ENCODE results near the gene KIAA1671. TPM values are rescaled to one million over a fixed set of nuclear protein-coding genes. Genes with fewer than 3 reads are reported as not detected.

KIAA1671 gene
- total and polyA plus RNA-seq, 4 donors = 8.7 to 35.9 (median 19.1) TPM

DNA sequence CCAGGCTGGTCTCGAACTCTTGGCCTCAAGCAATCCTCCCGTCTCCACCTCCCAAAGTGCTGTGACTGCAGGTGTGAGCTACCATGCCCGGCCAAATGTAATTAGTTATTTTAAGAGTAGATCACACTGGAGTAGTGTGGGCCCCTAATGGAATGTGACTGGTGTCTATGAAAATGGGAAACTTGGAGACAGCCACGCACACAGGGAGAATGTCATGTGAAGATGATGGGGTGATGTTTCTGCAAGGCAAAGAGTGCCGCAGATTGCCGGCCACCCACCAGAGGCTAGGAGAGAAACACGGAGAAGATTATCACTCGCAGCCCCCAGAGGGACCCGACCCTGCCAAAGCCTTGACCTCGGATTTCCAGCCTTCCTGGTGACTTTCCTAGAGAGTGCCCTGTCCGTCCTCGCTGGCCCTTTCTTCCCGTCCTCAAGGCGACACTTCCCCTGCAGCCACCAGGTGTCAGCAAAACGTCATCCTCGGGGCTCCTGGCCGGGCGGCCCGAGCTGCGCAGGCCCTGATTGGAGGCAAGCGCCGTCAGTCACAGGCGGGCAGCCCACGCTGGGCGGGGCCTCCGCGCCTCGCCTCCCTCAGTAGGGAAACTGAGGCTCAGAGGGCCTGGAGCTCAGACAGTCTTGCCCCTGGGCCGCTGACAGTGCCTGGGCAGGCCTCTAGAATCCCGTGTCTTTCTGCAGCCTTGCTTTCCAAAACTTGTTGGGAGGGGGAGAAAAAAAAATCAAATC, 283.2 kb downstream of the KIAA1671 start:
- TF ChIP-seq EGR1 (IDR thresholded peaks at IDR 0.05; ENCODE audit: low read depth in 2 of 2) (no peak), RAD21 (IDR thresholded peaks at IDR 0.05) (peak; percentile 85), SP1 (IDR thresholded peaks at IDR 0.05) (peak; percentile 20)
- TF ChIP-seq, protein P1, sequence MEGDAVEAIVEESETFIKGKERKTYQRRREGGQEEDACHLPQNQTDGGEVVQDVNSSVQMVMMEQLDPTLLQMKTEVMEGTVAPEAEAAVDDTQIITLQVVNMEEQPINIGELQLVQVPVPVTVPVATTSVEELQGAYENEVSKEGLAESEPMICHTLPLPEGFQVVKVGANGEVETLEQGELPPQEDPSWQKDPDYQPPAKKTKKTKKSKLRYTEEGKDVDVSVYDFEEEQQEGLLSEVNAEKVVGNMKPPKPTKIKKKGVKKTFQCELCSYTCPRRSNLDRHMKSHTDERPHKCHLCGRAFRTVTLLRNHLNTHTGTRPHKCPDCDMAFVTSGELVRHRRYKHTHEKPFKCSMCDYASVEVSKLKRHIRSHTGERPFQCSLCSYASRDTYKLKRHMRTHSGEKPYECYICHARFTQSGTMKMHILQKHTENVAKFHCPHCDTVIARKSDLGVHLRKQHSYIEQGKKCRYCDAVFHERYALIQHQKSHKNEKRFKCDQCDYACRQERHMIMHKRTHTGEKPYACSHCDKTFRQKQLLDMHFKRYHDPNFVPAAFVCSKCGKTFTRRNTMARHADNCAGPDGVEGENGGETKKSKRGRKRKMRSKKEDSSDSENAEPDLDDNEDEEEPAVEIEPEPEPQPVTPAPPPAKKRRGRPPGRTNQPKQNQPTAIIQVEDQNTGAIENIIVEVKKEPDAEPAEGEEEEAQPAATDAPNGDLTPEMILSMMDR (IDR thresholded peaks at IDR 0.05; ENCODE audit: low read depth, low read length, missing input control) = peak; percentile 69
- H3K9me3 ChIP-seq (ENCODE audit: control insufficient read depth in 4 of 4, low read length in 3 of 4) = no peaks in the 10 kb centered on the region
- no peak overlapping the region for H3K4me3 ChIP-seq (ENCODE audit: low read depth in 1 of 3, low read length in 3 of 3)

DNA sequence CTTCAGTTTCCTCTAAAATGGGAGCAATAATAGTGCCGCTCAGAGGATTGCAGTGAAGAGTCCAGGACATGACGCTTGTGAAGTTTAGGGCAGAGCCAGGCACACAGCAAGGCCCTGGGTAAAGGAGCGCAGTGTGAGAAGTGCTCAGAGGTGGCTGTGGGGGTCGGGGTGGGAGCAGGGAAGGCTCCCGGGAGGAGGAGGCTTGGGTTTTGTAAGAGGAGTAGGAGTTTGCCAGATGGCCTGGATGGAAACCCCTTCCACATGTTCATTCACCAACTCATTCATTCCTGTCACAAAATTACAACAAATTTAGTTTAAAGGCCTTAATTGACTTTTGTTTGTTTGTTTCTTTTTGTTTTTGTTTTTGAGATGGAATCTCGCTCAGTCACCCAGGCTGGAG, 283.9 kb downstream of the KIAA1671 start:
- Histone ChIP-seq H3K36me3 (ENCODE audit: control insufficient read depth in 4 of 4, insufficient read depth in 3 of 4, low read depth in 1 of 4, low read length in 3 of 4) (no peaks in the 10 kb centered on the region), H3K27ac (ENCODE audit: low read depth in 1 of 2, low read length in 2 of 2) (no peak overlapping the region), H3K27me3 (ENCODE audit: control insufficient read depth in 4 of 4, insufficient read depth in 4 of 4, low read length in 3 of 4) (no peaks in the 10 kb centered on the region), H3K9me3 (ENCODE audit: control insufficient read depth in 4 of 4, low read length in 3 of 4) (no peaks in the 10 kb centered on the region), H3K9ac (ENCODE audit: low read depth in 1 of 2, low read length in 2 of 2) (no peak overlapping the region), H3K4me3 (ENCODE audit: low read depth in 1 of 3, low read length in 3 of 3) (no peak overlapping the region), H3K4me1 (ENCODE audit: control insufficient read depth in 4 of 4, insufficient read depth in 4 of 4, low read length in 3 of 4) (peaks cover 0 to 2% (median 0%) of the 10 kb centered on the region in 4 donors)
- 90% methylated on average over 6 of the region's 6 CpGs for WGBS
- TF ChIP-seq, protein P2, sequence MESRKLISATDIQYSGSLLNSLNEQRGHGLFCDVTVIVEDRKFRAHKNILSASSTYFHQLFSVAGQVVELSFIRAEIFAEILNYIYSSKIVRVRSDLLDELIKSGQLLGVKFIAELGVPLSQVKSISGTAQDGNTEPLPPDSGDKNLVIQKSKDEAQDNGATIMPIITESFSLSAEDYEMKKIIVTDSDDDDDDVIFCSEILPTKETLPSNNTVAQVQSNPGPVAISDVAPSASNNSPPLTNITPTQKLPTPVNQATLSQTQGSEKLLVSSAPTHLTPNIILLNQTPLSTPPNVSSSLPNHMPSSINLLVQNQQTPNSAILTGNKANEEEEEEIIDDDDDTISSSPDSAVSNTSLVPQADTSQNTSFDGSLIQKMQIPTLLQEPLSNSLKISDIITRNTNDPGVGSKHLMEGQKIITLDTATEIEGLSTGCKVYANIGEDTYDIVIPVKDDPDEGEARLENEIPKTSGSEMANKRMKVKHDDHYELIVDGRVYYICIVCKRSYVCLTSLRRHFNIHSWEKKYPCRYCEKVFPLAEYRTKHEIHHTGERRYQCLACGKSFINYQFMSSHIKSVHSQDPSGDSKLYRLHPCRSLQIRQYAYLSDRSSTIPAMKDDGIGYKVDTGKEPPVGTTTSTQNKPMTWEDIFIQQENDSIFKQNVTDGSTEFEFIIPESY (IDR thresholded peaks at IDR 0.05) = no peak
- TF ChIP-seq FOXA2 (IDR thresholded peaks at IDR 0.05) (no peak), SP1 (IDR thresholded peaks at IDR 0.05) (no peak), EGR1 (IDR thresholded peaks at IDR 0.05; ENCODE audit: low read depth in 2 of 2) (no peak), RXRA (IDR thresholded peaks at IDR 0.05) (no peak), NR2F2 (IDR thresholded peaks at IDR 0.05) (no peak), YY1 (IDR thresholded peaks at IDR 0.05) (no peak), JUND (IDR thresholded peaks at IDR 0.05) (no peak), GABPA (IDR thresholded peaks at IDR 0.05 in 1 of 2, conservative IDR thresholded peaks at IDR 0.05 in 1 of 2) (no peak), HNF4G (IDR thresholded peaks at IDR 0.05) (no peak), HNF4A (conservative IDR thresholded peaks at IDR 0.05) (no peak), RAD21 (IDR thresholded peaks at IDR 0.05) (no peak), TAF1 (conservative IDR thresholded peaks at IDR 0.05) (no peak), FOXA1 (IDR thresholded peaks at IDR 0.05) (no peak)
- TF ChIP-seq, protein P3, sequence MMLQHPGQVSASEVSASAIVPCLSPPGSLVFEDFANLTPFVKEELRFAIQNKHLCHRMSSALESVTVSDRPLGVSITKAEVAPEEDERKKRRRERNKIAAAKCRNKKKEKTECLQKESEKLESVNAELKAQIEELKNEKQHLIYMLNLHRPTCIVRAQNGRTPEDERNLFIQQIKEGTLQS (IDR thresholded peaks at IDR 0.05) = no peak
- TF ChIP-seq, protein P4, sequence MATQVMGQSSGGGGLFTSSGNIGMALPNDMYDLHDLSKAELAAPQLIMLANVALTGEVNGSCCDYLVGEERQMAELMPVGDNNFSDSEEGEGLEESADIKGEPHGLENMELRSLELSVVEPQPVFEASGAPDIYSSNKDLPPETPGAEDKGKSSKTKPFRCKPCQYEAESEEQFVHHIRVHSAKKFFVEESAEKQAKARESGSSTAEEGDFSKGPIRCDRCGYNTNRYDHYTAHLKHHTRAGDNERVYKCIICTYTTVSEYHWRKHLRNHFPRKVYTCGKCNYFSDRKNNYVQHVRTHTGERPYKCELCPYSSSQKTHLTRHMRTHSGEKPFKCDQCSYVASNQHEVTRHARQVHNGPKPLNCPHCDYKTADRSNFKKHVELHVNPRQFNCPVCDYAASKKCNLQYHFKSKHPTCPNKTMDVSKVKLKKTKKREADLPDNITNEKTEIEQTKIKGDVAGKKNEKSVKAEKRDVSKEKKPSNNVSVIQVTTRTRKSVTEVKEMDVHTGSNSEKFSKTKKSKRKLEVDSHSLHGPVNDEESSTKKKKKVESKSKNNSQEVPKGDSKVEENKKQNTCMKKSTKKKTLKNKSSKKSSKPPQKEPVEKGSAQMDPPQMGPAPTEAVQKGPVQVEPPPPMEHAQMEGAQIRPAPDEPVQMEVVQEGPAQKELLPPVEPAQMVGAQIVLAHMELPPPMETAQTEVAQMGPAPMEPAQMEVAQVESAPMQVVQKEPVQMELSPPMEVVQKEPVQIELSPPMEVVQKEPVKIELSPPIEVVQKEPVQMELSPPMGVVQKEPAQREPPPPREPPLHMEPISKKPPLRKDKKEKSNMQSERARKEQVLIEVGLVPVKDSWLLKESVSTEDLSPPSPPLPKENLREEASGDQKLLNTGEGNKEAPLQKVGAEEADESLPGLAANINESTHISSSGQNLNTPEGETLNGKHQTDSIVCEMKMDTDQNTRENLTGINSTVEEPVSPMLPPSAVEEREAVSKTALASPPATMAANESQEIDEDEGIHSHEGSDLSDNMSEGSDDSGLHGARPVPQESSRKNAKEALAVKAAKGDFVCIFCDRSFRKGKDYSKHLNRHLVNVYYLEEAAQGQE (IDR thresholded peaks at IDR 0.05) = no peak
- TF ChIP-seq, protein P1 (IDR thresholded peaks at IDR 0.05; ENCODE audit: low read depth, low read length, missing input control) = no peak
- TF ChIP-seq, protein P5, sequence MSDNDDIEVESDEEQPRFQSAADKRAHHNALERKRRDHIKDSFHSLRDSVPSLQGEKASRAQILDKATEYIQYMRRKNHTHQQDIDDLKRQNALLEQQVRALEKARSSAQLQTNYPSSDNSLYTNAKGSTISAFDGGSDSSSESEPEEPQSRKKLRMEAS (IDR thresholded peaks at IDR 0.05) = no peak
- no peak for DNase-seq (ENCODE audit: low spot score)

More for the DNA sequence above, 283.2 kb downstream of the KIAA1671 start:
- Histone ChIP-seq H3K27ac (ENCODE audit: low read depth in 1 of 2, low read length in 2 of 2) (no peak overlapping the region), H3K4me1 (ENCODE audit: control insufficient read depth in 4 of 4, insufficient read depth in 4 of 4, low read length in 3 of 4) (peaks cover 0 to 2% (median 0%) of the 10 kb centered on the region in 4 donors), H3K9ac (ENCODE audit: low read depth in 1 of 2, low read length in 2 of 2) (no peak overlapping the region), H3K27me3 (ENCODE audit: control insufficient read depth in 4 of 4, insufficient read depth in 4 of 4, low read length in 3 of 4) (no peaks in the 10 kb centered on the region), H3K36me3 (ENCODE audit: control insufficient read depth in 4 of 4, insufficient read depth in 3 of 4, low read depth in 1 of 4, low read length in 3 of 4) (no peaks in the 10 kb centered on the region)
- WGBS = 15% methylated on average over 30 of the region's 30 CpGs
- DNase-seq (ENCODE audit: low spot score) = peak; percentile 75

Data from liver (tissue), 9 donors.